ENCODE data around the gene ZMAT5.

The ZMAT5 gene

GRCh38 chr22:29801153-29801552 is 34.3 kb upstream of the ZMAT5 start:
- in situ Hi-C loops (cut with MboI; ENCODE audit: low sequenced_read_pairs, unreplicated experiment) = no loop called here
- no peak for TF ChIP-seq CTCF (IDR thresholded peaks at IDR 0.05; ENCODE audit: borderline replicate concordance, control extremely low read depth, extremely low read depth, insufficient read depth, missing control alignments)
- no peak for DNase-seq (ENCODE audit: low spot score)

GRCh38 chr22:29799217-29799680 is 32.4 kb upstream of the ZMAT5 start:
- no peak for DNase-seq (ENCODE audit: low spot score)
- in situ Hi-C loops (cut with MboI; ENCODE audit: low sequenced_read_pairs, unreplicated experiment) = no loop called here
- TF ChIP-seq CTCF (IDR thresholded peaks at IDR 0.05; ENCODE audit: borderline replicate concordance, control extremely low read depth, extremely low read depth, insufficient read depth, missing control alignments) = no peak

- in situ Hi-C loops (cut with MboI; ENCODE audit: low sequenced_read_pairs, unreplicated experiment) = no loop called here
- no peak for TF ChIP-seq CTCF (IDR thresholded peaks at IDR 0.05; ENCODE audit: borderline replicate concordance, control extremely low read depth, extremely low read depth, insufficient read depth, missing control alignments)
- DNase-seq (ENCODE audit: low spot score) = no peak
Measured at GRCh38 chr22:29798801-29799200, 32.0 kb upstream of the ZMAT5 start.

- DNase-seq (ENCODE audit: low spot score) = peak; percentile 56
- in situ Hi-C loops (cut with MboI; ENCODE audit: low sequenced_read_pairs, unreplicated experiment) = no loop called here
- TF ChIP-seq CTCF (IDR thresholded peaks at IDR 0.05; ENCODE audit: borderline replicate concordance, control extremely low read depth, extremely low read depth, insufficient read depth, missing control alignments) = no peak
Measured at GRCh38 chr22:29798318-29798717, 31.5 kb upstream of the ZMAT5 start.

GRCh38 chr22:29797351-29797750 is 30.5 kb upstream of the ZMAT5 start:
- peak; percentile 67 for DNase-seq (ENCODE audit: low spot score)
- no peak for TF ChIP-seq CTCF (IDR thresholded peaks at IDR 0.05; ENCODE audit: borderline replicate concordance, control extremely low read depth, extremely low read depth, insufficient read depth, missing control alignments)
- in situ Hi-C loops (cut with MboI; ENCODE audit: low sequenced_read_pairs, unreplicated experiment) = no loop called here

- no peak for TF ChIP-seq CTCF (IDR thresholded peaks at IDR 0.05; ENCODE audit: borderline replicate concordance, control extremely low read depth, extremely low read depth, insufficient read depth, missing control alignments)
- in situ Hi-C loops (cut with MboI; ENCODE audit: low sequenced_read_pairs, unreplicated experiment) = no loop called here
- no peak for DNase-seq (ENCODE audit: low spot score)
Measured at GRCh38 chr22:29795663-29796062, 28.9 kb upstream of the ZMAT5 start.

GRCh38 chr22:29793396-29793795 is 26.6 kb upstream of the ZMAT5 start:
- no peak for DNase-seq (ENCODE audit: low spot score)
- in situ Hi-C loops (cut with MboI; ENCODE audit: low sequenced_read_pairs, unreplicated experiment) = no loop called here
- no peak for TF ChIP-seq CTCF (IDR thresholded peaks at IDR 0.05; ENCODE audit: borderline replicate concordance, control extremely low read depth, extremely low read depth, insufficient read depth, missing control alignments)
